Measurements from ENCODE around the gene INTS11. TPM values are rescaled to one million over a fixed set of nuclear protein-coding genes. Genes with fewer than 3 reads are reported as not detected.
A peak's percentile ranks its signal among the peaks of the same experiment; 100 is the strongest.

INTS11 gene
- total and polyA plus RNA-seq, 9 of the 15 experiments (the other 6 are each of a cell fraction or from before 2014, with no cell fraction given), result 3.6 to 183 (median 110) TPM

GRCh38 chr1:1306661-1307260 is 17.7 kb downstream of the INTS11 start (continued):
- TF ChIP-seq KDM1A (IDR thresholded peaks at IDR 0.05) (peak in 1 of 2 experiments; percentile 87; a peak in 1 of 4 replicates), MAX (CRISPR knock-in tag; IDR thresholded peaks at IDR 0.05) (peak; percentile 51; the same call in 1 of the 2 replicates), GABPB1 (CRISPR knock-in tag; IDR thresholded peaks at IDR 0.05) (0 out of 2 replicates have a peak, but pooled peaks have one; percentile 5), ZHX1 (conservative IDR thresholded peaks at IDR 0.05; ENCODE audit: low read length) (no peak), STAG1 (CRISPR knock-in tag; IDR thresholded peaks at IDR 0.05; ENCODE audit: borderline replicate concordance) (peak; percentile 38; the same call in 1 of the 2 replicates), ZC3H4 (CRISPR knock-in tag; IDR thresholded peaks at IDR 0.05; ENCODE audit: borderline replicate concordance) (peak; percentile 86; the same call in 1 of the 2 replicates)
- TF ChIP-seq, protein P1, sequence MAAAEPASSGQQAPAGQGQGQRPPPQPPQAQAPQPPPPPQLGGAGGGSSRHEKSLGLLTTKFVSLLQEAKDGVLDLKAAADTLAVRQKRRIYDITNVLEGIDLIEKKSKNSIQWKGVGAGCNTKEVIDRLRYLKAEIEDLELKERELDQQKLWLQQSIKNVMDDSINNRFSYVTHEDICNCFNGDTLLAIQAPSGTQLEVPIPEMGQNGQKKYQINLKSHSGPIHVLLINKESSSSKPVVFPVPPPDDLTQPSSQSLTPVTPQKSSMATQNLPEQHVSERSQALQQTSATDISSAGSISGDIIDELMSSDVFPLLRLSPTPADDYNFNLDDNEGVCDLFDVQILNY (CRISPR knock-in tag; IDR thresholded peaks at IDR 0.05), result no peak

Measured in K562 (cell line).